ENCODE data around the gene NCOA5. TPM values are rescaled to one million over a fixed set of nuclear protein-coding genes. Genes with fewer than 3 reads are reported as not detected.

Gene NCOA5
- total and polyA plus RNA-seq, 12 donors: 7.6 to 22.5 (median 11.5) TPM

DNA sequence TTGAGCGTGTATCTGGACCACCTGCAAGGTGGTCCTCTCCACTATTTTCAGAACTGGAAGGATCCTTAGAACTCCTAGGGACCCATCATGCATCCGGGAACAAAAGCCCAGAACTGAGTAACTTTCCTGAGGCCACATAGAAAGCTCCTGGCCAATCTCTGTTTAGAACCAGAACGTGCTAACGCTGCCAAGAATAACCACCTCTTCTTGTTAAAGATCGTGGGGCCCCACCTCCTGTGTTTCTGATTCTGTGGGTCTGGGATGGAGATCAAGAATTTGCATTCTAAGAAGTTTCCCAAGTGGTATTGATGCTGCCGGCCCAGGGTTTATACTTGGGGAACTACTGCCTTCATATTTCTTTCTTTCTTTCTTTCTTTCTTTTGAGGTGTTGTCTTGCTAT is 41.6 kb upstream of the NCOA5 start:
- H3K9me3 ChIP-seq: no peaks in the 10 kb centered on the region
- 27 to 32% methylated on average over 6 of the region's 6 CpGs for WGBS, 2 donors
- H3K27ac ChIP-seq: no peak overlapping the region
- TF ChIP-seq, protein P1, sequence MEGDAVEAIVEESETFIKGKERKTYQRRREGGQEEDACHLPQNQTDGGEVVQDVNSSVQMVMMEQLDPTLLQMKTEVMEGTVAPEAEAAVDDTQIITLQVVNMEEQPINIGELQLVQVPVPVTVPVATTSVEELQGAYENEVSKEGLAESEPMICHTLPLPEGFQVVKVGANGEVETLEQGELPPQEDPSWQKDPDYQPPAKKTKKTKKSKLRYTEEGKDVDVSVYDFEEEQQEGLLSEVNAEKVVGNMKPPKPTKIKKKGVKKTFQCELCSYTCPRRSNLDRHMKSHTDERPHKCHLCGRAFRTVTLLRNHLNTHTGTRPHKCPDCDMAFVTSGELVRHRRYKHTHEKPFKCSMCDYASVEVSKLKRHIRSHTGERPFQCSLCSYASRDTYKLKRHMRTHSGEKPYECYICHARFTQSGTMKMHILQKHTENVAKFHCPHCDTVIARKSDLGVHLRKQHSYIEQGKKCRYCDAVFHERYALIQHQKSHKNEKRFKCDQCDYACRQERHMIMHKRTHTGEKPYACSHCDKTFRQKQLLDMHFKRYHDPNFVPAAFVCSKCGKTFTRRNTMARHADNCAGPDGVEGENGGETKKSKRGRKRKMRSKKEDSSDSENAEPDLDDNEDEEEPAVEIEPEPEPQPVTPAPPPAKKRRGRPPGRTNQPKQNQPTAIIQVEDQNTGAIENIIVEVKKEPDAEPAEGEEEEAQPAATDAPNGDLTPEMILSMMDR (IDR thresholded peaks at IDR 0.05): no peak
- ATAC-seq (no peak), DNase-seq (no peak)
- no peak overlapping the region for H3K4me3 ChIP-seq
- intact Hi-C loops (cut with DNase I): loop anchor here in 4 of 10 donors (5.0 to 10.0 kb wide), 6 partner anchors 41 to 553 kb away; partner anchors contain the start of genes CDH22 (in 2 of the 4) and TP53RK (in 1 of the 4)
- H3K27me3 ChIP-seq: peaks cover 0 to 47% (median 10%) of the 10 kb centered on the region in 7 donors
- peaks cover 0 to 31% (median 24%) of the 10 kb centered on the region in 9 donors for H3K4me1 ChIP-seq
- peaks cover 0 to 26% (median 0%) of the 10 kb centered on the region in 9 donors for H3K36me3 ChIP-seq

- peaks cover 0 to 31% (median 24%) of the 10 kb centered on the region in 9 donors for H3K4me1 ChIP-seq
- no peak overlapping the region for H3K27ac ChIP-seq
- TF ChIP-seq, protein P1 (IDR thresholded peaks at IDR 0.05): no peak
- ATAC-seq: no peak
- no peak overlapping the region for H3K4me3 ChIP-seq
- H3K27me3 ChIP-seq: peaks cover 0 to 39% (median 2%) of the 10 kb centered on the region in 7 donors
- whole genome bisulfite sequencing, 2 donors: 49 to 58% methylated on average over 4 of the region's 4 CpGs
- intact Hi-C loops (cut with DNase I): loop anchor here in 4 of 10 donors (5.0 to 10.0 kb wide), 6 partner anchors 42 to 554 kb away; partner anchors contain the start of genes CDH22 (in 2 of the 4) and TP53RK (in 1 of the 4)
- peaks cover 0 to 34% (median 0%) of the 10 kb centered on the region in 9 donors for H3K36me3 ChIP-seq
- H3K9me3 ChIP-seq: no peaks in the 10 kb centered on the region
- no peak for DNase-seq
These were observed 40.8 kb upstream of the NCOA5 start for GRCh38 chr20:46130534-46130933.

DNA sequence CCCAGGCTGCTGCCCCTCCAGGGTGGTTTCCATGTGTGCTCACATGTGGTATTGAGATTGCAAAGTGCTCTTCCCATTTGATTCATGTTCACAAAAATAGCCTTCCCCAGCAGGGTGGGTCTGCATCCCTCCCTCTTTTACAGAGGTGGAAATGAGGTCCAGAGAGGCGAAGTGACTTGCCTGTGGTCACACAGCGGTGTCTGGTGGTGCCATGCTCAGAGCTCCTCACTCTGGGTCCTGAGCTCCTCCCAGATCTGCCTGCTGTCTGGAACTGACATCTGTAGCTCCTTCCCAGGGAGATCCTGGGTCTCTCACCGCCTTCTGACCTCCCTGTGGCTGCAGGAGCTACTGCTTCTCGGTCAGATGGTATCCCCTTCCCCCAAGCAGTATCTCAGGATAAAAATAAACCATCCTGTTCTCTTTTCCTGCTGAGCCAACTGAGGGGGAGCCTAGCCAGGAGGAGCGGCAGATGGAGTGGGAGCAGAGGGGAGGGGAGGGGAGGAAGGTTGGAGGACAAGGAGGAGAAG is 40.3 kb upstream of the NCOA5 start:
- peaks cover 0 to 39% (median 0%) of the 10 kb centered on the region in 7 donors for H3K27me3 ChIP-seq
- ATAC-seq: peak in 4 of 8 donors; percentile 18 to 41 (median 23)

More for the DNA sequence above, 40.3 kb upstream of the NCOA5 start:
- 24 to 33% methylated on average over 5 of the region's 5 CpGs for WGBS, 2 donors
- intact Hi-C loops (cut with DNase I): loop anchor here in 5 of 10 donors (2.0 to 10.0 kb wide), 8 partner anchors 42 to 555 kb away; partner anchors contain the start of genes CDH22 (in 3 of the 5) and TP53RK (in 1 of the 5)
- H3K36me3 ChIP-seq: peaks cover 0 to 40% (median 0%) of the 10 kb centered on the region in 9 donors
- H3K9me3 ChIP-seq: no peaks in the 10 kb centered on the region
- DNase-seq: no peak
- TF ChIP-seq, protein P1 (IDR thresholded peaks at IDR 0.05): no peak
- H3K4me1 ChIP-seq: peaks cover 0 to 31% (median 24%) of the 10 kb centered on the region in 9 donors
- no peak overlapping the region for H3K27ac ChIP-seq
- H3K4me3 ChIP-seq: no peak overlapping the region
